Spleen (tissue), 11 donors: ENCODE measurements around the gene ANKRD66. TPM values are rescaled to one million over a fixed set of nuclear protein-coding genes. Genes with fewer than 3 reads are reported as not detected.
A peak's percentile ranks its signal among the peaks of the same experiment; 100 is the strongest.

Experiments
- DNase-seq: peaks from one replicate; pipeline ENCODE4 v3.0.0-alpha.2; 2020
- H3K27ac ChIP-seq, 8 donors: fragments of 200-600 bp; sonication (generic) in 7 of 8; 1 replicate in 4 of 8; 2 replicates in 4 of 8; pipeline versions ENCODE4 v1.5.0 to v1.8.0; 2016 to 2021; ENCODE audit warnings: inconsistent platforms in 4 of 8, mild to moderate bottlenecking in 4 of 8, moderate library complexity in 1 of 8
- H3K27me3 ChIP-seq, 7 donors: fragments of 200-600 bp; sonication (generic) in 6 of 7; replicated peaks in 1 of 7; 1 replicate in 4 of 7; 2 replicates in 3 of 7; pipeline versions ENCODE4 v1.5.0 to v1.8.0; 2016 to 2021; ENCODE audit warnings: inconsistent platforms in 3 of 7, mild to moderate bottlenecking in 1 of 7
- H3K36me3 ChIP-seq, 6 donors: fragments of 200-600 bp; sonication (generic) in 5 of 6; 1 replicate in 4 of 6; 2 replicates in 2 of 6; pipeline versions ENCODE4 v1.5.0 to v1.8.0; 2016 to 2021; ENCODE audit warnings: inconsistent platforms in 2 of 6
- H3K4me1 ChIP-seq, 6 donors: fragments of 200-600 bp; sonication (generic) in 5 of 6; 1 replicate in 3 of 6; 2 replicates in 3 of 6; pipeline versions ENCODE4 v1.5.0 to v1.8.0; 2016 to 2021; ENCODE audit warnings: inconsistent platforms in 3 of 6
- H3K4me3 ChIP-seq, 8 donors: fragments of 200-600 bp; sonication (generic) in 7 of 8; 1 replicate in 4 of 8; 2 replicates in 4 of 8; pipeline versions ENCODE4 v1.5.0 to v1.8.0; 2016 to 2021; ENCODE audit warnings: inconsistent platforms in 4 of 8, mild to moderate bottlenecking in 4 of 8, moderate library complexity in 2 of 8
- H3K9me3 ChIP-seq, 8 donors: fragments of 200-600 bp; sonication (generic) in 7 of 8; 1 replicate in 4 of 8; 2 replicates in 4 of 8; pipeline versions ENCODE4 v1.5.0 to v1.8.0; 2016 to 2021; ENCODE audit warnings: inconsistent platforms in 4 of 8
- POLR2A ChIP-seq, 3 donors: fragments of 450-650 bp; IDR thresholded peaks; one replicate each; pipeline ENCODE4 v1.5.1; 2017; ENCODE audit warnings: antibody characterized with exemption in 3 of 3, mild to moderate bottlenecking in 1 of 3
- POLR2AphosphoS5 ChIP-seq, 3 donors: sonication (generic); formaldehyde crosslinking; IDR thresholded peaks; one replicate each; pipeline ENCODE4 v1.5.1; 2017; ENCODE audit warnings: antibody characterized with exemption in 3 of 3
- WGBS, 5 donors: extraction: QIAGEN DNeasy Blood & Tissue Kit in 3 of 5; methylation state at CpG; one replicate each; pipeline versions ENCODE4 v1.1.5 to v1.1.7; 2013 to 2018; 5-methylcytosine and 5-hydroxymethylcytosine counted together
- intact Hi-C: fragments of 100-400 bp; cut with DNase I; formaldehyde crosslinking; loops from one replicate; pipeline ENCODE4 v1.15.0; 2023; ENCODE audit warnings: low total_unique reads
- polyA plus RNA-seq, 3 donors: library from polyadenylated mRNA; stranded (reverse); fragments of 200-250 nt; gene quantifications; one replicate each; pipeline ENCODE4 v1.2.1, GENCODE V29; 2013
- total RNA-seq, 7 donors: library from RNA; depleted of rRNA in 3 of 7; stranded (reverse); fragments of >200 nt in 3 of 7; fragmentation: NEBNext Ultra II Directional in 4 of 7; extraction: Animal tissue kit (Norgen Biotek cat#: 25700) in 4 of 7; gene quantifications; one replicate each; pipeline versions ENCODE4 v1.1.0 to v1.2.1, GENCODE V29; 2016 to 2021
- TF ChIP-seq, protein P1 (sequence below), 11 experiments: fragments of 200-600 bp in 7 of 11; fragments of 450-650 bp in 4 of 11; sonication (generic) in 4 of 11; IDR thresholded peaks in 8 of 11; conservative IDR thresholded peaks in 3 of 11; 1 replicate in 7 of 11; 2 replicates in 4 of 11; pipeline versions ENCODE4 v1.4.0 to v1.8.0; 2016 to 2021; ENCODE audit warnings: antibody characterized with exemption in 11 of 11, inconsistent platforms in 4 of 11, mild to moderate bottlenecking in 1 of 11
- donor health status: healthy with polysubstance abuse.
- donor health status: DM: no; HTN: no; CAD: no; lungs with moderate emphysema.
- donor health status: DM: no; HTN: no; CAD: no.
- donor health status: Bipolar disorder and iron deficiency.
- donor health status: healthy.
- donor health status: DM: no; HTN: no; CAD: no.
- donor health status: DM: yes; HTN: yes; CAD: no.

The ANKRD66 gene
- total and polyA plus RNA-seq, 10 donors, result not detected

GRCh38 chr6:46735720-46736031 is 11.1 kb upstream of the ANKRD66 start:
- Histone ChIP-seq H3K4me1 (peaks cover 0 to 15% (median 11%) of the 10 kb centered on the region in 6 donors), H3K27ac (peak overlapping the region in 5 of 8 donors; percentile 49 to 81 (median 76)), H3K27me3 (peaks cover 0 to 64% (median 30%) of the 10 kb centered on the region in 7 donors), H3K36me3 (no peaks in the 10 kb centered on the region), H3K4me3 (peak overlapping the region in 6 of 8 donors; percentile 32 to 65 (median 46)), H3K9me3 (no peaks in the 10 kb centered on the region)
- no peak for DNase-seq
- intact Hi-C loops, result no loop called here
- TF ChIP-seq POLR2AphosphoS5 (IDR thresholded peaks at IDR 0.05) (no peak), POLR2A (IDR thresholded peaks at IDR 0.05) (no peak)
- TF ChIP-seq, protein P1, sequence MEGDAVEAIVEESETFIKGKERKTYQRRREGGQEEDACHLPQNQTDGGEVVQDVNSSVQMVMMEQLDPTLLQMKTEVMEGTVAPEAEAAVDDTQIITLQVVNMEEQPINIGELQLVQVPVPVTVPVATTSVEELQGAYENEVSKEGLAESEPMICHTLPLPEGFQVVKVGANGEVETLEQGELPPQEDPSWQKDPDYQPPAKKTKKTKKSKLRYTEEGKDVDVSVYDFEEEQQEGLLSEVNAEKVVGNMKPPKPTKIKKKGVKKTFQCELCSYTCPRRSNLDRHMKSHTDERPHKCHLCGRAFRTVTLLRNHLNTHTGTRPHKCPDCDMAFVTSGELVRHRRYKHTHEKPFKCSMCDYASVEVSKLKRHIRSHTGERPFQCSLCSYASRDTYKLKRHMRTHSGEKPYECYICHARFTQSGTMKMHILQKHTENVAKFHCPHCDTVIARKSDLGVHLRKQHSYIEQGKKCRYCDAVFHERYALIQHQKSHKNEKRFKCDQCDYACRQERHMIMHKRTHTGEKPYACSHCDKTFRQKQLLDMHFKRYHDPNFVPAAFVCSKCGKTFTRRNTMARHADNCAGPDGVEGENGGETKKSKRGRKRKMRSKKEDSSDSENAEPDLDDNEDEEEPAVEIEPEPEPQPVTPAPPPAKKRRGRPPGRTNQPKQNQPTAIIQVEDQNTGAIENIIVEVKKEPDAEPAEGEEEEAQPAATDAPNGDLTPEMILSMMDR (IDR thresholded peaks at IDR 0.05 in 8 of 11, conservative IDR thresholded peaks at IDR 0.05 in 3 of 11), result no peak
- WGBS, 5 donors, result 27 to 41% (median 29%) methylated on average over 8 of the region's 8 CpGs

GRCh38 chr6:46736906-46737305 is 9.8 kb upstream of the ANKRD66 start:
- intact Hi-C loops, result no loop called here
- H3K27me3 ChIP-seq, result peaks cover 0 to 61% (median 30%) of the 10 kb centered on the region in 7 donors

DNA sequence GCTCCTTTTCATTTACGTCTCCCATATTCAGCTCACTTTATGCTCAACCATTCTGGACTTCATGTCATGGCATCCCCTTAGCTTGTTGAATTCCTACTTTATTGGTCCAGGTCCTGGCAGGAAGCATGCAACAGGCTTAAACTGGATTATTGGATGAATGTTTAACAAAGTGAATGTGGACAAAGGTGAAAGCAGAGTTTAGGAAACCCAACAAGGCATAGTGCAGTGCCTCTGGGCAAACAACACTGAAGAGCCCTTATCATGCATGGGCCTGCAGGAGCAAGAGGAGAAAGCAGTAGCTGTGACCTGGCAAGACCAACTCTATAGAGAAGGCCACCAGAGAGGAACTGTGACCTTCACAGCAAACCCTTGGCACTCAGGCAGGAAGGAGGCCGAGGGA is 5.3 kb upstream of the ANKRD66 start:
- H3K36me3 ChIP-seq, result no peaks in the 10 kb centered on the region
- intact Hi-C loops, result no loop called here
- H3K9me3 ChIP-seq, result no peaks in the 10 kb centered on the region
- DNase-seq, result no peak
- H3K27me3 ChIP-seq, result peaks cover 0 to 19% (median 12%) of the 10 kb centered on the region in 7 donors
- H3K4me1 ChIP-seq, result no peaks in the 10 kb centered on the region
- WGBS, 5 donors, result 62 to 97% (median 91%) methylated on average over 2 of the region's 2 CpGs
- no peak overlapping the region for H3K4me3 ChIP-seq
- no peak overlapping the region for H3K27ac ChIP-seq
- TF ChIP-seq, protein P1 (IDR thresholded peaks at IDR 0.05 in 8 of 11, conservative IDR thresholded peaks at IDR 0.05 in 3 of 11), result no peak
- no peak for TF ChIP-seq POLR2AphosphoS5 (IDR thresholded peaks at IDR 0.05)
- TF ChIP-seq POLR2A (IDR thresholded peaks at IDR 0.05), result no peak

More at GRCh38 chr6:46736906-46737305, 9.8 kb upstream of the ANKRD66 start:
- TF ChIP-seq POLR2A (IDR thresholded peaks at IDR 0.05) (no peak), POLR2AphosphoS5 (IDR thresholded peaks at IDR 0.05) (no peak)
- TF ChIP-seq, protein P1 (IDR thresholded peaks at IDR 0.05 in 8 of 11, conservative IDR thresholded peaks at IDR 0.05 in 3 of 11), result no peak
- no peaks in the 10 kb centered on the region for H3K9me3 ChIP-seq
- no peak overlapping the region for H3K4me3 ChIP-seq
- DNase-seq, result no peak
- H3K27ac ChIP-seq, result no peak overlapping the region
- peaks cover 0 to 15% (median 11%) of the 10 kb centered on the region in 6 donors for H3K4me1 ChIP-seq
- H3K36me3 ChIP-seq, result no peaks in the 10 kb centered on the region

GRCh38 chr6:46741910-46742309 is 4.8 kb upstream of the ANKRD66 start:
- H3K36me3 ChIP-seq, result no peaks in the 10 kb centered on the region
- H3K9me3 ChIP-seq, result no peaks in the 10 kb centered on the region
- no peak overlapping the region for H3K27ac ChIP-seq
- TF ChIP-seq POLR2A (IDR thresholded peaks at IDR 0.05) (no peak), POLR2AphosphoS5 (IDR thresholded peaks at IDR 0.05) (no peak)
- TF ChIP-seq, protein P1 (IDR thresholded peaks at IDR 0.05 in 8 of 11, conservative IDR thresholded peaks at IDR 0.05 in 3 of 11), result no peak
- peaks cover 0 to 15% (median 9%) of the 10 kb centered on the region in 7 donors for H3K27me3 ChIP-seq
- no peak for DNase-seq
- no peak overlapping the region for H3K4me3 ChIP-seq
- H3K4me1 ChIP-seq, result no peaks in the 10 kb centered on the region
- intact Hi-C loops, result no loop called here
- WGBS, 5 donors, result 91 to 95% (median 93%) methylated on average over 4 of the region's 4 CpGs
